Activated CD8-positive, alpha-beta T cell treated with anti-CD3 and anti-CD28 coated beads for 36 hours (primary cell): ENCODE results near the gene TRIM9. TPM values are rescaled to one million over a fixed set of nuclear protein-coding genes. Genes with fewer than 3 reads are reported as not detected.

Source experiments
- ATAC-seq: fragments of 200-7000 bp; cut with Tn5 transposase; one replicate; pipeline ENCODE4 v1.10.0; 2021; ENCODE audit warnings: mild to moderate bottlenecking, moderate library complexity
- CTCF ChIA-PET: fragments of 350-600 bp; sonication (Branson Sonifier 250); formaldehyde crosslinking; loops from one replicate; lab custom pipeline; 2021; ENCODE audit warnings: antibody characterized with exemption; lab: Charles Lee
- POLR2A ChIA-PET: fragments of 350-600 bp; sonication (Branson Sonifier 250); formaldehyde crosslinking; loops from one replicate; lab custom pipeline; 2021; ENCODE audit warnings: antibody characterized with exemption; lab: Charles Lee
- DNase-seq: peaks from one replicate; pipeline ENCODE4 v3.0.0-alpha.2; 2020
- H3K27ac Mint-ChIP-seq: one replicate; pipeline ENCODE4 v1.8.0; 2021; ENCODE audit warnings: mild to moderate bottlenecking, mixed read lengths
- H3K27me3 Mint-ChIP-seq: one replicate; pipeline ENCODE4 v1.8.0; 2021; ENCODE audit warnings: mixed read lengths
- H3K36me3 Mint-ChIP-seq: one replicate; pipeline ENCODE4 v1.8.0; 2021; ENCODE audit warnings: low read depth, mixed read lengths
- H3K4me1 Mint-ChIP-seq: one replicate; pipeline ENCODE4 v1.8.0; 2021; ENCODE audit warnings: low read depth, mixed read lengths
- H3K4me3 Mint-ChIP-seq: one replicate; pipeline ENCODE4 v1.8.0; 2021; ENCODE audit warnings: mild to moderate bottlenecking, moderate library complexity, mixed read lengths
- H3K9me3 Mint-ChIP-seq: one replicate; pipeline ENCODE4 v1.8.0; 2021; ENCODE audit warnings: mixed read lengths
- intact Hi-C: fragments of 100-400 bp; cut with micrococcal nuclease; formaldehyde crosslinking; loops from one replicate; pipeline ENCODE4 v1.10.0; 2022
- total RNA-seq, 2 experiments: library from RNA; stranded (reverse); gene quantifications; one replicate each; pipeline ENCODE4 v1.2.3, GENCODE V29; 2021
- TF ChIP-seq, protein P1 (sequence below): fragments of 200-600 bp; IDR thresholded peaks from one replicate; pipeline ENCODE4 v1.8.0; 2022; ENCODE audit warnings: antibody characterized with exemption, mild to moderate bottlenecking

The TRIM9 gene
- total RNA-seq, 2 experiments from 2014 or later, result 6.5 to 7.2 TPM

GRCh38 chr14:51138404-51139103 lies 43.6 kb upstream of the TRIM9 start:
- ATAC-seq (no peak), DNase-seq (no peak)
- CTCF ChIA-PET, result no interaction called here
- TF ChIP-seq, protein P1, sequence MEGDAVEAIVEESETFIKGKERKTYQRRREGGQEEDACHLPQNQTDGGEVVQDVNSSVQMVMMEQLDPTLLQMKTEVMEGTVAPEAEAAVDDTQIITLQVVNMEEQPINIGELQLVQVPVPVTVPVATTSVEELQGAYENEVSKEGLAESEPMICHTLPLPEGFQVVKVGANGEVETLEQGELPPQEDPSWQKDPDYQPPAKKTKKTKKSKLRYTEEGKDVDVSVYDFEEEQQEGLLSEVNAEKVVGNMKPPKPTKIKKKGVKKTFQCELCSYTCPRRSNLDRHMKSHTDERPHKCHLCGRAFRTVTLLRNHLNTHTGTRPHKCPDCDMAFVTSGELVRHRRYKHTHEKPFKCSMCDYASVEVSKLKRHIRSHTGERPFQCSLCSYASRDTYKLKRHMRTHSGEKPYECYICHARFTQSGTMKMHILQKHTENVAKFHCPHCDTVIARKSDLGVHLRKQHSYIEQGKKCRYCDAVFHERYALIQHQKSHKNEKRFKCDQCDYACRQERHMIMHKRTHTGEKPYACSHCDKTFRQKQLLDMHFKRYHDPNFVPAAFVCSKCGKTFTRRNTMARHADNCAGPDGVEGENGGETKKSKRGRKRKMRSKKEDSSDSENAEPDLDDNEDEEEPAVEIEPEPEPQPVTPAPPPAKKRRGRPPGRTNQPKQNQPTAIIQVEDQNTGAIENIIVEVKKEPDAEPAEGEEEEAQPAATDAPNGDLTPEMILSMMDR, result no peak
- POLR2A ChIA-PET, result interaction anchor here (0.5 kb wide), 1 partner anchor 839 kb away, joined by 3 read pairs; no protein-coding TSS in a partner anchor
- Mint-ChIP-seq H3K9me3 (peaks cover 9% of the 10 kb centered on the region), H3K27me3 (peaks cover 3% of the 10 kb centered on the region), H3K36me3 (peaks cover 3% of the 10 kb centered on the region), H3K4me1 (no peaks in the 10 kb centered on the region), H3K4me3 (no peak overlapping the region), H3K27ac (no peak overlapping the region)
- intact Hi-C loops, result no loop called here

DNA sequence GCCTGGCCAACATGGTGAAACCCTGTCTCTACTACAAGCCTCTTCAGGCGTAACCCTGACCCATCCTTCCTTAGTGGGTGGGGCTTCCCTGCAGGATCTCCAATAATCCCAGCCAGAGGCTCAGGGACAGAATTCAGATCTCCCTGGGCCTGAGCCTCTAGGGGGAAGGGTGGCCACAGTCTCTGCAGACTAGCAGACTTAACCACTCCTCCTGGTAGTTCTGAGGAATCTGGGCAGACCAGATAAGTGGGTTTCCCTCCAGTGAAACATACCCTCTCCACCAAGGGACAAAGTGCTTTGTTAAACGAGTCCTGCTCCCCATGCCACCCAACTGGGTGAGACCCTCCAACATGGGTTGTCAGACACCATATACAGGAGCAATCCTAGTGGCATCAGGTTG lies 36.6 kb upstream of the TRIM9 start:
- H3K27ac Mint-ChIP-seq, result no peak overlapping the region
- ChIA-PET POLR2A (no interaction called here), CTCF (no interaction called here)
- ATAC-seq (no peak), DNase-seq (no peak)
- no peaks in the 10 kb centered on the region for H3K4me1 Mint-ChIP-seq
- H3K9me3 Mint-ChIP-seq, result peaks cover 8% of the 10 kb centered on the region
- H3K27me3 Mint-ChIP-seq, result peaks cover 15% of the 10 kb centered on the region
- intact Hi-C loops, result no loop called here
- TF ChIP-seq, protein P1, result no peak
- H3K4me3 Mint-ChIP-seq, result no peak overlapping the region
- H3K36me3 Mint-ChIP-seq, result peaks cover 3% of the 10 kb centered on the region

- CTCF ChIA-PET, result no interaction called here
- intact Hi-C loops, result no loop called here
- ATAC-seq, result no peak
- no peak for DNase-seq
- Mint-ChIP-seq H3K27ac (no peak overlapping the region), H3K4me3 (no peak overlapping the region), H3K27me3 (peaks cover 14% of the 10 kb centered on the region), H3K36me3 (peaks cover under 1% of the 10 kb centered on the region), H3K4me1 (no peaks in the 10 kb centered on the region), H3K9me3 (peaks cover 4% of the 10 kb centered on the region)
- POLR2A ChIA-PET, result no interaction called here
- TF ChIP-seq, protein P1, result no peak
Measured at GRCh38 chr14:51129130-51129529, 34.2 kb upstream of the TRIM9 start.

DNA sequence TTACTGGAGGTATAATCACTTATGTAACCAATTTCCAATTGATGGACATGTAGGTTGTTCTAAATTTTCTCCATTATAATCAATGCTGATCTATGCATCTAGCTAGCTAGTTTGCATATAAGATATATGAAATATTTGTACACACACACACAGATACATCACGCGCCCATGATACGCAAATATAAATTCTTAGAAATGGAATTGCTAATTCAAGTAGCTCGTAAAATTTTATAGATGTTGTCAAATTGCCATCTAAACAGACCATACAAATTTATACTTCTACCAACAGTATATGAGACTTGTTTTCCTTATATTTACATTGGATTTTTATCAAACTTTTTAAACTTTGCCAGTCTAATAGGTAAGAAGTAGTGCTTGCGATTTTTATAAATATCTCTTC lies 29.1 kb upstream of the TRIM9 start:
- Mint-ChIP-seq H3K36me3 (no peaks in the 10 kb centered on the region), H3K4me3 (no peak overlapping the region), H3K4me1 (no peaks in the 10 kb centered on the region), H3K9me3 (peaks cover 4% of the 10 kb centered on the region), H3K27ac (no peak overlapping the region), H3K27me3 (peaks cover 8% of the 10 kb centered on the region)
- intact Hi-C loops, result no loop called here
- DNase-seq (no peak), ATAC-seq (no peak)
- TF ChIP-seq, protein P1, result no peak
- CTCF ChIA-PET, result no interaction called here
- POLR2A ChIA-PET, result no interaction called here

GRCh38 chr14:51121096-51121495 lies 26.2 kb upstream of the TRIM9 start:
- Mint-ChIP-seq H3K4me1 (peaks cover 4% of the 10 kb centered on the region), H3K27me3 (peaks cover 3% of the 10 kb centered on the region), H3K36me3 (no peaks in the 10 kb centered on the region), H3K4me3 (no peak overlapping the region), H3K27ac (no peak overlapping the region), H3K9me3 (no peaks in the 10 kb centered on the region)
- intact Hi-C loops, result no loop called here
- CTCF ChIA-PET, result interaction anchor here (1.3 kb wide), 1 partner anchor 98 kb away, joined by 3 read pairs; no protein-coding TSS in a partner anchor
- POLR2A ChIA-PET, result no interaction called here
- ATAC-seq, result no peak
- TF ChIP-seq, protein P1, result no peak
- DNase-seq, result no peak
